ENCODE data around the gene RGS6. TPM values are rescaled to one million over a fixed set of nuclear protein-coding genes. Genes with fewer than 3 reads are reported as not detected.
A peak's percentile ranks its signal among the peaks of the same experiment; 100 is the strongest.
"Not testable (repeated sequence)": the region's sequence is repeated elsewhere in the genome, so short reads cannot be mapped to it uniquely, and the experiment has no call there.

RGS6 gene
- total and polyA plus RNA-seq, 4 experiments from 2014 or later, result 0.32 TPM; not detected in 3

- H3K27ac ChIP-seq (ENCODE audit: low read depth, low read length), result no peak overlapping the region
- POLR2A ChIA-PET (ENCODE audit: partially characterized antibody), result no interaction called here
These were observed 532.0 kb downstream of the RGS6 start for GRCh38 chr14:72464226-72464625.

GRCh38 chr14:72466325-72466724 lies 534.1 kb downstream of the RGS6 start:
- POLR2A ChIA-PET (ENCODE audit: partially characterized antibody), result no interaction called here
- DNase-seq, result no peak
- H3K4me1 Mint-ChIP-seq, result no peaks in the 10 kb centered on the region
- H3K4me3 Mint-ChIP-seq, result no peak overlapping the region
- CTCF ChIA-PET (ENCODE audit: partially characterized antibody), result interaction anchor here (0.6 kb wide), 1 partner anchor 439 kb away, joined by 3 read pairs; no protein-coding TSS in a partner anchor
- Histone ChIP-seq H3K36me3 (ENCODE audit: insufficient read depth, low read length) (no peaks in the 10 kb centered on the region), H3K4me3 (ENCODE audit: low read length in 2 of 2) (no peak overlapping the region), H3K27me3 (ENCODE audit: insufficient read depth, low read length) (no peaks in the 10 kb centered on the region), H3K4me1 (ENCODE audit: insufficient read depth, low read length) (no peaks in the 10 kb centered on the region), H3K9me3 (ENCODE audit: control insufficient read depth in 1 of 2, low read length in 2 of 2) (no peaks in the 10 kb centered on the region), H3K27ac (ENCODE audit: low read depth, low read length) (no peak overlapping the region)
- peaks cover 0 to 7% of the 10 kb centered on the region in 2 donors for H3K36me3 Mint-ChIP-seq
- intact Hi-C loops (cut with micrococcal nuclease), result no loop called here
- peaks cover 0 to 20% (median 14%) of the 10 kb centered on the region in 8 donors for H3K9me3 Mint-ChIP-seq
- H3K27me3 Mint-ChIP-seq, result peaks cover 0 to 2% of the 10 kb centered on the region in 2 donors
- H3K27ac Mint-ChIP-seq, result no peak overlapping the region

More at GRCh38 chr14:72464226-72464625, 532.0 kb downstream of the RGS6 start:
- peaks cover 0 to 7% of the 10 kb centered on the region in 2 donors for H3K36me3 Mint-ChIP-seq
- no peak for DNase-seq
- H3K27ac Mint-ChIP-seq, result peak overlapping the region in 1 of 7 donors; percentile 9
- no peaks in the 10 kb centered on the region for H3K4me1 ChIP-seq (ENCODE audit: insufficient read depth, low read length)
- H3K27me3 Mint-ChIP-seq, result peaks cover 0 to 2% of the 10 kb centered on the region in 2 donors
- intact Hi-C loops (cut with micrococcal nuclease), result no loop called here
- H3K4me3 ChIP-seq (ENCODE audit: low read length in 2 of 2), result no peak overlapping the region
- H3K4me3 Mint-ChIP-seq, result no peak overlapping the region
- CTCF ChIA-PET (ENCODE audit: partially characterized antibody), result interaction anchor here (1.0 kb wide), 1 partner anchor 13 kb away, joined by 3 read pairs; no protein-coding TSS in a partner anchor
- H3K9me3 ChIP-seq (ENCODE audit: control insufficient read depth in 1 of 2, low read length in 2 of 2), result no peaks in the 10 kb centered on the region
- H3K9me3 Mint-ChIP-seq, result peaks cover 0 to 20% (median 14%) of the 10 kb centered on the region in 8 donors
- H3K36me3 ChIP-seq (ENCODE audit: insufficient read depth, low read length), result no peaks in the 10 kb centered on the region
- H3K4me1 Mint-ChIP-seq, result no peaks in the 10 kb centered on the region
- H3K27me3 ChIP-seq (ENCODE audit: insufficient read depth, low read length), result no peaks in the 10 kb centered on the region

- CTCF ChIA-PET (ENCODE audit: partially characterized antibody), result no interaction called here
- intact Hi-C loops (cut with micrococcal nuclease), result no loop called here
These were observed 539.1 kb downstream of the RGS6 start for GRCh38 chr14:72471346-72471745.

GRCh38 chr14:72472845-72473244 lies 540.6 kb downstream of the RGS6 start:
- Histone ChIP-seq H3K36me3 (ENCODE audit: insufficient read depth, low read length) (no peaks in the 10 kb centered on the region), H3K27me3 (ENCODE audit: insufficient read depth, low read length) (no peaks in the 10 kb centered on the region), H3K4me1 (ENCODE audit: insufficient read depth, low read length) (peaks cover 21% of the 10 kb centered on the region), H3K27ac (ENCODE audit: low read depth, low read length) (no peak overlapping the region), H3K9me3 (ENCODE audit: control insufficient read depth in 1 of 2, low read length in 2 of 2) (no peaks in the 10 kb centered on the region), H3K4me3 (ENCODE audit: low read length in 2 of 2) (no peak overlapping the region)
- POLR2A ChIA-PET (ENCODE audit: partially characterized antibody), result no interaction called here
- intact Hi-C loops (cut with micrococcal nuclease), result no loop called here
- H3K4me1 Mint-ChIP-seq, result peaks cover 18 to 31% (median 21%) of the 10 kb centered on the region in 4 donors
- H3K36me3 Mint-ChIP-seq, result no peaks in the 10 kb centered on the region
- H3K4me3 Mint-ChIP-seq, result no peak overlapping the region
- no peak overlapping the region for H3K27ac Mint-ChIP-seq
- no peaks in the 10 kb centered on the region for H3K27me3 Mint-ChIP-seq
- CTCF ChIA-PET (ENCODE audit: partially characterized antibody), result interaction anchor here (1.4 to 1.7 kb wide), 2 partner anchors 21 to 43 kb away, joined by 3 read pairs; no protein-coding TSS in a partner anchor
- DNase-seq, result no peak
- peaks cover 0 to 3% (median 0%) of the 10 kb centered on the region in 8 donors for H3K9me3 Mint-ChIP-seq

More at GRCh38 chr14:72471346-72471745, 539.1 kb downstream of the RGS6 start:
- Mint-ChIP-seq H3K36me3 (peaks cover 0 to 5% of the 10 kb centered on the region in 2 donors), H3K27ac (peak overlapping the region in 1 of 7 donors; percentile 15), H3K9me3 (peaks cover 0 to 11% (median 6%) of the 10 kb centered on the region in 8 donors), H3K27me3 (peaks cover 0 to 2% of the 10 kb centered on the region in 2 donors), H3K4me1 (peaks cover 5 to 16% (median 7%) of the 10 kb centered on the region in 4 donors), H3K4me3 (no peak overlapping the region)
- Histone ChIP-seq H3K9me3 (ENCODE audit: control insufficient read depth in 1 of 2, low read length in 2 of 2) (no peaks in the 10 kb centered on the region), H3K27ac (ENCODE audit: low read depth, low read length) (no peak overlapping the region), H3K4me3 (ENCODE audit: low read length in 2 of 2) (no peak overlapping the region), H3K27me3 (ENCODE audit: insufficient read depth, low read length) (no peaks in the 10 kb centered on the region), H3K4me1 (ENCODE audit: insufficient read depth, low read length) (peaks cover 6% of the 10 kb centered on the region), H3K36me3 (ENCODE audit: insufficient read depth, low read length) (no peaks in the 10 kb centered on the region)
- POLR2A ChIA-PET (ENCODE audit: partially characterized antibody), result no interaction called here
- no peak for DNase-seq

- intact Hi-C loops (cut with micrococcal nuclease), result no loop called here
- POLR2A ChIA-PET (ENCODE audit: partially characterized antibody), result no interaction called here
- Histone ChIP-seq H3K27ac (ENCODE audit: low read depth, low read length) (peak overlapping the region; percentile 3), H3K27me3 (ENCODE audit: insufficient read depth, low read length) (no peaks in the 10 kb centered on the region), H3K4me1 (ENCODE audit: insufficient read depth, low read length) (peaks cover 34% of the 10 kb centered on the region), H3K9me3 (ENCODE audit: control insufficient read depth in 1 of 2, low read length in 2 of 2) (no peaks in the 10 kb centered on the region), H3K36me3 (ENCODE audit: insufficient read depth, low read length) (no peaks in the 10 kb centered on the region), H3K4me3 (ENCODE audit: low read length in 2 of 2) (peak overlapping the region in 1 of 2 donors; percentile 34)
- peak; percentile 21 to 68 (median 45) for DNase-seq
- CTCF ChIA-PET (ENCODE audit: partially characterized antibody), result interaction anchor here (0.8 to 1.0 kb wide), 3 partner anchors 13 to 428 kb away, joined by 3 to 4 read pairs (median 3); no protein-coding TSS in a partner anchor
- Mint-ChIP-seq H3K9me3 (no peaks in the 10 kb centered on the region), H3K4me3 (peak overlapping the region; percentile 17 to 88 (median 76)), H3K36me3 (no peaks in the 10 kb centered on the region), H3K4me1 (peaks cover 28 to 54% (median 38%) of the 10 kb centered on the region in 4 donors), H3K27me3 (no peaks in the 10 kb centered on the region), H3K27ac (peak overlapping the region; percentile 50 to 89 (median 81))
These were observed 544.6 kb downstream of the RGS6 start for GRCh38 chr14:72476657-72477499.

- CTCF ChIA-PET (ENCODE audit: partially characterized antibody); H3K9me3 Mint-ChIP-seq; H3K9me3 ChIP-seq (ENCODE audit: control insufficient read depth in 1 of 2, low read length in 2 of 2); H3K27me3 ChIP-seq (ENCODE audit: insufficient read depth, low read length); H3K27me3 Mint-ChIP-seq; H3K36me3 ChIP-seq (ENCODE audit: insufficient read depth, low read length); H3K4me3 ChIP-seq (ENCODE audit: low read length in 2 of 2); H3K27ac ChIP-seq (ENCODE audit: low read depth, low read length); intact Hi-C loops (cut with micrococcal nuclease); H3K36me3 Mint-ChIP-seq; DNase-seq; POLR2A ChIA-PET (ENCODE audit: partially characterized antibody): not testable (repeated sequence)
- Mint-ChIP-seq H3K4me3 (peak overlapping the region in 7 of 8 donors; percentile 70 to 88 (median 78)), H3K27ac (peak overlapping the region in 6 of 7 donors; percentile 50 to 81 (median 70)), H3K4me1 (peaks cover 28 to 50% (median 38%) of the 10 kb centered on the region in 4 donors)
- peaks cover 34% of the 10 kb centered on the region for H3K4me1 ChIP-seq (ENCODE audit: insufficient read depth, low read length)
These were observed 545.3 kb downstream of the RGS6 start for GRCh38 chr14:72477578-72477977.

GRCh38 chr14:72478471-72478893 lies 546.3 kb downstream of the RGS6 start:
- peaks cover 0 to 3% (median 0%) of the 10 kb centered on the region in 8 donors for H3K9me3 Mint-ChIP-seq
- DNase-seq, result no peak
- no peak overlapping the region for H3K27ac Mint-ChIP-seq
- Histone ChIP-seq H3K4me1 (ENCODE audit: insufficient read depth, low read length) (peaks cover 34% of the 10 kb centered on the region), H3K27ac (ENCODE audit: low read depth, low read length) (no peak overlapping the region), H3K4me3 (ENCODE audit: low read length in 2 of 2) (no peak overlapping the region), H3K27me3 (ENCODE audit: insufficient read depth, low read length) (no peaks in the 10 kb centered on the region), H3K9me3 (ENCODE audit: control insufficient read depth in 1 of 2, low read length in 2 of 2) (no peaks in the 10 kb centered on the region), H3K36me3 (ENCODE audit: insufficient read depth, low read length) (no peaks in the 10 kb centered on the region)
- H3K36me3 Mint-ChIP-seq, result no peaks in the 10 kb centered on the region
- intact Hi-C loops (cut with micrococcal nuclease), result no loop called here
- POLR2A ChIA-PET (ENCODE audit: partially characterized antibody), result no interaction called here
- no peaks in the 10 kb centered on the region for H3K27me3 Mint-ChIP-seq
- CTCF ChIA-PET (ENCODE audit: partially characterized antibody), result interaction anchor here (2.3 kb wide), 1 partner anchor 425 kb away, joined by 6 read pairs; no protein-coding TSS in a partner anchor
- no peak overlapping the region for H3K4me3 Mint-ChIP-seq
- H3K4me1 Mint-ChIP-seq, result peaks cover 28 to 49% (median 38%) of the 10 kb centered on the region in 4 donors
